Hematopoietic multipotent progenitor cell treated with erythropoietin and hydrocortisone succinate and interleukin-3 and kit ligand, for 15 days (in vitro differentiated cells): ENCODE data around the gene NXPH2.
"Not testable (repeated sequence)": the region's sequence is repeated elsewhere in the genome, so short reads cannot be mapped to it uniquely, and the experiment has no call there.

Experiments used
- DNase-seq: peaks from one replicate; pipeline ENCODE4 v3.0.0-alpha.2; 2015; ENCODE audit warnings: low spot score

The NXPH2 gene

GRCh38 chr2:138711812-138712211 is 68.4 kb downstream of the NXPH2 start:
- DNase-seq, result no peak

- no peak for DNase-seq
Measured at GRCh38 chr2:138708682-138709241, 71.4 kb downstream of the NXPH2 start.

DNA sequence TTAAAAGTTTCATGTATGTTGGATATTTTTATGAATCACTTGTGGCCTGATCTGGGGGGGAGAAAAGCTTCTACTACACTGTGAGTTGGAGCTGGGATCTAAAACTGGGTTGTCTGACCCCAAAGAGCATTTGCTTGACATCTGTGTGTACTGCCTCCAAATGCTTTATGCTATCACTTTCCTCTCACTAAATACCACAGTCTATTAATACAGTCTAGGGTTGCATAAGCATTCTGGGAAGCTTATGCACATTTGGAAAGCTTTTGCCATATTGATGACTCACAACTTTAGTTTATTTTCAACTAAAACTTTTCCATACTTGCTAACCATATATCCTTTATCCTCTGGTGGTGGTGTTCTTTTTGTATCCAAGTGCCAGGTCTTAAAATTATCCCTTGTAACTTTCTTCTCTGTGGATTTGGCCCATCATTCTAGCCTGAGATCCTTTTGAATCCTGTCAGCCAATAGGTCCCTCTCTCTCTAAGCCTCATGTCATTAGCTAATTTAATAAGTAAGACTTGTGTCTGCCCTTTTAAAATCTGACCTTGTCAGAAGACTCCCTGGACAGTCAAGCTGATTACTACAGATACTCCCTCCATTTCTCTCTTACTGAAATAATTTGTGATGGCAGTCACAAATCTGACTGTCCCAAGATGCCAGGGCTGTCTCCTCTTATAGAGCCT is 72.7 kb downstream of the NXPH2 start:
- DNase-seq, result no peak

DNA sequence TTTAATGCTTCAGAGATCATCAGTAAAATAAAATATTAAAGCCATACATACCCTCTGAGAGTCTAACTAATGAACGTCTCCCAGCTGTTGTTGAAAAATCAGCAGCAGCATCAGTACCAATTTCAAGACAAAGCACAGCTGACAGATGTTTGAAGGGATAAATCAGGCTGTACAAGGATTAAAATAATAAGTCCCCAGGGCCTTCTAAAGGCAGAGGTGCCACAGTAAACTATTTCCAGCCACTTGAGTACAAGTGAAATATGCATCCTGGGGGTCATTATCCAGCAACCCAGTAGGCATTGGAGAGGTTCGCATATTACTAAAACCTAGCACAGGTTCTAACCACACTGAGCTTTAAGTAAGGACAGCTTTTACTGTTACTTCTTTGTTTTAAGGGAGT is 76.9 kb downstream of the NXPH2 start:
- no peak for DNase-seq

GRCh38 chr2:138700716-138701115 is 79.5 kb downstream of the NXPH2 start:
- DNase-seq, result no peak

DNA sequence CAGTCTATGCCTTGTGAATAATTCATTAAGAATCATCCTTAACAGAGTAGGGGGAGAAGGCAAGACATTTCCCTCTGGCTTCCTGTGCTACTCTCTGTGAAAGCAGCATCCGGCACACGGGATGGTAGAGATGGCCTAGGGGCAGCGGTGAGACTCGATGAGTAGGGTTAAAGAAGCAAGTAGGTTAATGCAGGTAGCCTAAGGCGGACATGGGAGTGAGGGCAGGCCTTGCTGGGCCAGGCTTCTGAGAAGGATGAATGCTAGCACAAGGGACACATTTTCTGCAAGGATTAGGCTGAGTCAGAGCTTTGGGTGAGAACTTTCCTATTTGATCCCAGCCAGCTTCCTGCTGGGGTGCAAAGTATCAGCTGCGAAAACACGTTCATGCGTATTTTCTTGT is 80.8 kb downstream of the NXPH2 start:
- no peak for DNase-seq

GRCh38 chr2:138698428-138698827 is 81.8 kb downstream of the NXPH2 start:
- DNase-seq, result no peak

GRCh38 chr2:138691667-138692066 is 88.5 kb downstream of the NXPH2 start:
- no peak for DNase-seq

GRCh38 chr2:138689705-138690104 is 90.5 kb downstream of the NXPH2 start:
- DNase-seq, result no peak

DNA sequence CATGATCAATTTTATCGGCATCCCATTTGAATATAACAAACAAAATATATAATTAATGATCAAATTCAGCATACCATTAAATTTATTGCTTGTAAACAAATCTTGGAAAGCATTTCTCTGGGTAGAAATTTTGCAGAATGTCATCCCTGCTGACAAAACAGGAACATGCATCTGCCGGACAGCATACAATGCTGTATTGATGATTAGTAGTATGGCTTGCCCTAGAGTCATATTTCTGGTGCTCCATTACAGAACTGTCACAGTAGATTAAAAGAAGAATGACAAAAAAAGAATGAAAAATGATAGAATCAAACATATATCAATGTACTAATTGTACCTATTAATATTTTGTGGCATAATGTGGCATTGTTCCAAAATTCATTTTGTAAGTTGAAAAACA is 98.0 kb downstream of the NXPH2 start:
- DNase-seq, result no peak

- DNase-seq, result no peak
Measured at GRCh38 chr2:138677221-138677620, 103.0 kb downstream of the NXPH2 start.

GRCh38 chr2:138676619-138677021 is 103.6 kb downstream of the NXPH2 start:
- no peak for DNase-seq

DNA sequence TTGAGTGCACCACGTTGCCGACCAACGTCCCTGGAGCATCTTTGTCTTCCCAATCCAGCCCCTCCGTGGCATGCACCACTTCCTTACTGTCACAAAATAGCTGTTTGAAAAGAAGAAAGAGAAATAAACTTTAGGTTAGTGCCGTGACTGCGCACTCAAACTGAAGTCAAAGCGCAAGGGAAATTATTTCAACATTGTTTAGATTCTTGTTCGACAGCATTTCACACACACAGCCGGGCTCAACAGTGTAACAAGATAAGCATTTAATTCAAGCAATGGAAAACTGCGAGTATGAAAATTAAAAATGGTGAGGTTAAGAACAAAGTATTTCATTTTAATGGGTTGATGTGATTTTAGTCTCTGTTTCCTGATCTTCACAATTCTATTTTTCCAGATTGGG is 108.6 kb downstream of the NXPH2 start:
- no peak for DNase-seq

- no peak for DNase-seq
Measured at GRCh38 chr2:138670734-138671133, 109.5 kb downstream of the NXPH2 start.

- no peak for DNase-seq
Measured at GRCh38 chr2:138665937-138666336, 114.3 kb downstream of the NXPH2 start.

DNA sequence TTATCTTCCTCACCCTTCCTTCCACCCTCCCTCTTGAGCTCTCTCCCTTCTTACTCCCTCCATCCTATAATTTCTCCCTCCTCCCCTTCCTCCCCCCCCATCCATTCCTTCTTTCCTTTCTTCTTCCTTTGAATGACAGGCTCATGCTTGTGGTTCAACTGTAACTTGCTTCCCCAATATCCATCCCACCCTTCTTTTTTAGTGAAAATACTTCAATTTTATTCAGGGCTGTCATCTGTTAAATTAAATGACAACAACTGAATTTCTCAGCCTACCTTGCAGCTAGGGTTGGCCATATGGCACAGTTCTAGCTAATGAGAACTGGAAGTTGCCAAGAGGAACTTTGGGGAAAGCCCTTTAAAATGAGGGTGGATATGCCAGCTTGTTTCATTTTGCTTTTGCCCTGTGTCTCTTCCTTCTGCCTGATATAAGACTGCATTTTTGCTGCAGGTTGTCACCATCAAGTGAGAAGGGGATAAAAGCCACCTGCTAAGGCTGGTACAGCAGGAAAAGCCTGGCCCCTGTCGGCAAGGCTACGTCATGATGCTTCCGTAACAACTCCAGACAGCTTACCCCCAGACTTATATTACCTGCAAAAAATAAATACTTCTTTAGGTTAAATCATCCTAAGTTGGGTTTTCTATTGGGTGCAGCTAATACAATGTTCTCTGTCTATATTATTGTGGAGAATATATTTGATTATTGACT is 121.8 kb downstream of the NXPH2 start:
- DNase-seq, result no peak

DNA sequence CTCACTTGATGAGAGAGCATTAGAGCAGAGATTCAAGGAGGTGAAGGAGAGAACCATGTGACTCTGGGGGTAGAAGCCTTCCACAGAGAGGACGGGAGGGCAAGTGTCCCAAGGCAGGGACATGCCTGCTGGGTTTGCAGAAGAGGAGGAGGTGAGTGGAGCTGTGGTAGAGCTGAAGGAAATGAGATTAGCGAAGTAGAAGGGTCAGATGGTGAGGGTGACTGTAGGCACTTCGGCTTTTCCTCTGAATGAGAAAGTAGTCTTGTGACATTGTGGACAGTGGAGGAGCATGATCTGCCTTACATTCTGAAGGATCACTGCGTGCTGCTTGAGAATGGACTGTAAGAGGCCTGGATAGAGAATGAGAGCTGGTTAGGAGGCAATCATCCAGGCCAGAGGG is 126.0 kb downstream of the NXPH2 start:
- DNase-seq, result no peak

DNA sequence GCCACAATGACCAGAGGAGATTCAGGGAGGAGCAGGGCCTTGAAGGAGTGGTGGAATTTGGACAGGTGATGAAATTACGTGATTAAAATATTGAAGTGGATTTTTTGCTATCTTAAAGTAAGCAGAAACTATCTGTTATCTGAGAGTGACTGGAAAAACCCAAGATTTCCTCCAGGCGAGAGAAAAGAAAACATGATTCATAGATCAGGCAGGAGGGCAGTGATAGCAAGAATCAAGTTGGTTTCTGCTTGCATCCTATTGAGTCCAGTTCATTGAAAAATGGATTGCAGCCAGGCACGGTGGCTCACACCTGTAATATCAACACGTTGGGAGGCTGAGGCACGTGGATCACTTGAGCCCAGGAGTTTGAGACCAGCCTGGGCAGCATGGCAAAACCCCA is 127.8 kb downstream of the NXPH2 start:
- no peak for DNase-seq

DNA sequence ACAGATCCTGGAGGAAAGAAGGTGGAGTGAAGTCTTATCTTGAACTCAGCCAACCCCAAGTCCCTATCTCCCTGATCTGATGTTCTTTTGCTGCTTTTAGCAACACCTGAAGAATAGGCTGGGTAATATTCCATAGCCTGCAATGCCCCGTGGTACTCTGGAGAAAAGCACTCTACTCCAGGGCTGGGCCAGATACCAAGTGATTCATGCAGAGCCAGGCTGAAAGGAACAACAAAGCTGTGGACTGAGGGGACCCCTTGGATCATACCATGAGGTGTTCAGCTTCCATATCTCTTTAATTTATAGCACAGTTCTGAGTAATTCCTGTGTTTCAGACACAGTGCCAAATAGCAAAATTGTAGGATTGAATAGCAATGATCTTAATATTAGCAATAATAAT is 130.6 kb downstream of the NXPH2 start:
- DNase-seq, result no peak

GRCh38 chr2:138648606-138649005 is 131.6 kb downstream of the NXPH2 start:
- no peak for DNase-seq

DNA sequence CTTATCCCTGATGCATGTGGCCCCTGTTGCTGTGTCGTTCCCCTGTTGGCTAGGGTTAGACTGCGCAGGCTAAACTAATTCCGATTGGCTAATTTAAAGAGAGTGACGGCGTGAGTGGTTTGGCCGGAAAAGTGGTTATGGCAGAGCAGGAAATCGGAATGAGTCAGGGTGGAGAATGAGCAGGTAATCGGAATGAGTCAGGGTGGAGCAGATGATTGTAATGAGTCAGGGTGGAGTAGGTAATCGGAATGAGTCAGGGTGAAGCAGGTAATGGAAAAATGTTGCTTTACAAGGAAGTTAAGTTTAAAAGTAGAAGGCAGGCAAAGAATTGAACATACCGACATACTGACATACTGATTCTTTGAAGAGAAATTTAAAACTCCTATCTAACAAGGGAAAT is 135.4 kb downstream of the NXPH2 start:
- not testable (repeated sequence) for DNase-seq

- no peak for DNase-seq
Measured at GRCh38 chr2:138640921-138641676, 139.1 kb downstream of the NXPH2 start.

DNA sequence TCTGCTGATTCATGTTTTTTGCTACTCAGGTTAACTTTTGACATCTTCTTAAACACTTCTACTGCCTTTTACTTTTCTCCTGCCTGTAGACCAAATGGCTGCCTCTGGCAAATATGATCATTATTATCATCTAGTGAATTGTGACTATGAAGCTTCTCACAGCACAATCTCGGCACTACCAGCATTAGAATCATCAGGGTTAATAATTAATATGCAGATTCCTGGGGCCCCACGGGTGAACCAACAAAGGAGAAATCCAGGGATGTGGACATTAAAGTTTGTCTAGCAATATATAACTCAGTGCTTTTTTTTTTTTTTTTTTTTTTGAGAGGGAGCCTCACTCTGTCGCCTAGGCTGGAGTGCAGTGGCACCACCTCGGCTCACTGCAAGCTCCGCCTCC is 142.5 kb downstream of the NXPH2 start:
- no peak for DNase-seq
